Thoracic aorta (tissue), 2 donors: ENCODE results near the gene ENO4. TPM values are rescaled to one million over a fixed set of nuclear protein-coding genes. Genes with fewer than 3 reads are reported as not detected.

Experiments used
- ATAC-seq: fragments of 150-250 bp; one replicate; pipeline ENCODE4 v1.8.0; 2017; ENCODE audit warnings: low read depth; ENCODE audit not compliant: insufficient number of reproducible peaks, low FRiP score
- DNase-seq: peaks from one replicate; pipeline ENCODE4 v3.0.0-alpha.2; 2020; ENCODE audit warnings: low spot score
- H3K27ac ChIP-seq, 2 donors: fragments of 200-600 bp; sonication (generic); 1 replicate in 1 of 2; 2 replicates in 1 of 2; pipeline ENCODE4 v1.5.1; 2016; ENCODE audit warnings: mild to moderate bottlenecking in 2 of 2, moderate library complexity in 2 of 2
- H3K27me3 ChIP-seq: fragments of 200-600 bp; sonication (generic); replicated peaks from 2 replicates; pipeline ENCODE4 v1.6.0; 2016; ENCODE audit warnings: mild to moderate bottlenecking; ENCODE audit not compliant: insufficient read depth
- H3K36me3 ChIP-seq: fragments of 200-600 bp; sonication (generic); one replicate; pipeline ENCODE4 v1.5.1; 2016
- H3K4me1 ChIP-seq, 2 donors: fragments of 200-600 bp; sonication (generic); 1 replicate in 1 of 2; 2 replicates in 1 of 2; pipeline versions ENCODE4 v1.5.1 to v1.6.0; 2016; ENCODE audit warnings: low read depth in 2 of 2, mild to moderate bottlenecking in 1 of 2; ENCODE audit not compliant: control insufficient read depth in 1 of 2
- H3K4me3 ChIP-seq: fragments of 200-600 bp; sonication (generic); 2 replicates; pipeline ENCODE4 v1.5.1; 2016; ENCODE audit warnings: mild to moderate bottlenecking
- H3K9me3 ChIP-seq: fragments of 200-600 bp; sonication (generic); 2 replicates; pipeline ENCODE4 v1.5.1; 2016
- total RNA-seq, 2 donors: library from RNA; depleted of rRNA; stranded (reverse); fragments of >200 nt; gene quantifications; one replicate each; pipeline versions ENCODE4 v1.1.0 to v1.2.3, GENCODE V29; 2016
- TF ChIP-seq, protein P1 (sequence below): fragments of 200-600 bp; sonication (generic); IDR thresholded peaks from one replicate; pipeline ENCODE4 v1.5.1; 2019; ENCODE audit warnings: antibody characterized with exemption

ENO4 gene
- total RNA-seq, 2 donors from 2014 or later, result 0.54 TPM; not detected in 1

DNA sequence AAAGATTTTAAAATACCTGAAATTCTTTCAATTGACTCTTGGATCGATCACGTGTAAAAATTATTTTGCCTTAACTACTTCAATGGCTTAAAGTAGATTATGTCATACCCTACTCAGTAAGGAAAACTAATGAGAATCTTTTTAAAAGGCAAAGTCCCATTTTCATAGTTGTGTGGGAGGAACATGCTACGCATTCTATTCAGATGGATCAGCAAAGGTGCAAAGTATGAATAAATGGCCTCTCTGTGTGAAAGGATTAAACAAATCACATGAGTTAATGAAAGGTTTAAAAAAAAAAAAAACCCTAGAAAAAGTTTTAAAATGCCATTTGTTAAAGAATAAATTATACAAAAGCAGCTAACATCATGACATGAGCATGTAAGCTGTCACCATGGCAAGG is 77.1 kb downstream of the ENO4 start:
- H3K27me3 ChIP-seq, result no peaks in the 10 kb centered on the region
- no peaks in the 10 kb centered on the region for H3K36me3 ChIP-seq
- no peaks in the 10 kb centered on the region for H3K4me1 ChIP-seq
- H3K9me3 ChIP-seq, result no peaks in the 10 kb centered on the region
- TF ChIP-seq, protein P1, sequence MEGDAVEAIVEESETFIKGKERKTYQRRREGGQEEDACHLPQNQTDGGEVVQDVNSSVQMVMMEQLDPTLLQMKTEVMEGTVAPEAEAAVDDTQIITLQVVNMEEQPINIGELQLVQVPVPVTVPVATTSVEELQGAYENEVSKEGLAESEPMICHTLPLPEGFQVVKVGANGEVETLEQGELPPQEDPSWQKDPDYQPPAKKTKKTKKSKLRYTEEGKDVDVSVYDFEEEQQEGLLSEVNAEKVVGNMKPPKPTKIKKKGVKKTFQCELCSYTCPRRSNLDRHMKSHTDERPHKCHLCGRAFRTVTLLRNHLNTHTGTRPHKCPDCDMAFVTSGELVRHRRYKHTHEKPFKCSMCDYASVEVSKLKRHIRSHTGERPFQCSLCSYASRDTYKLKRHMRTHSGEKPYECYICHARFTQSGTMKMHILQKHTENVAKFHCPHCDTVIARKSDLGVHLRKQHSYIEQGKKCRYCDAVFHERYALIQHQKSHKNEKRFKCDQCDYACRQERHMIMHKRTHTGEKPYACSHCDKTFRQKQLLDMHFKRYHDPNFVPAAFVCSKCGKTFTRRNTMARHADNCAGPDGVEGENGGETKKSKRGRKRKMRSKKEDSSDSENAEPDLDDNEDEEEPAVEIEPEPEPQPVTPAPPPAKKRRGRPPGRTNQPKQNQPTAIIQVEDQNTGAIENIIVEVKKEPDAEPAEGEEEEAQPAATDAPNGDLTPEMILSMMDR, result no peak
- DNase-seq (no peak), ATAC-seq (no peak)
- H3K4me3 ChIP-seq, result no peak overlapping the region
- H3K27ac ChIP-seq, result no peak overlapping the region

DNA sequence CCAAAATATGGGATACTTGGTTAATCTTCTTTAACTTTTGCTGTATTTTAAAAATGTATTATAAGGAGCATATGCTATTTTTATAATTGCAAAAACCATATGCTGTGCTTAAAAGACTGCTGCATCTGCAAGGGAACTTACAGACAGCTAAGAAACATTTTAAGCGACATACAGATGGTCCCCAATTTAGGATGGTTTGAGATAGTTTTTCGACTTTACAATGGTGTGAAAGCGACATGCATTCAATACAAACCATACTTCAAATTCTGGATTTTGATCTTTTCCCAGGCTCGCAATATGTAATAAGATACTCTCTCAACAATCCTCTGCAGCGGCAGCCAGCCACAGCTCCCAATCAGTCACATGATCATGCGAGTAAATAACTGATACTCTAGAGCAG is 82.5 kb downstream of the ENO4 start:
- H3K27ac ChIP-seq, result no peak overlapping the region
- H3K4me3 ChIP-seq, result no peak overlapping the region
- H3K9me3 ChIP-seq, result no peaks in the 10 kb centered on the region
- no peak for DNase-seq
- ATAC-seq, result no peak
- H3K4me1 ChIP-seq, result no peaks in the 10 kb centered on the region
- no peaks in the 10 kb centered on the region for H3K27me3 ChIP-seq
- TF ChIP-seq, protein P1, result no peak
- H3K36me3 ChIP-seq, result peaks cover 3% of the 10 kb centered on the region

Other genes starting within 250 kb of the ENO4 start
- 1 to 10 TPM in 1 of 2 donors, not detected in 1; 2.3 TPM for gene PNLIPRP2, start 228.5 kb upstream of the ENO4 start, total RNA-seq
- gene HSPA12A, start 106.9 kb upstream of the ENO4 start, total RNA-seq, result 10 to 100 TPM; 10.2 to 13.6 TPM
- gene SHTN1, start 155.7 kb downstream of the ENO4 start, total RNA-seq, result 10 to 100 TPM; 13.9 to 18.2 TPM